GM18861 (cell line): ENCODE measurements around the gene LDLR.
"Not testable (repeated sequence)": the region's sequence is repeated elsewhere in the genome, so short reads cannot be mapped to it uniquely, and the experiment has no call there.

Source experiments
- ATAC-seq: cut with Tn5 transposase; IDR thresholded peaks from one replicate; pipeline ENCODE4 v1.9.1; 2021; ENCODE audit not compliant: unreplicated experiment

LDLR gene

GRCh38 chr19:11138601-11139300, 49.5 kb downstream of the LDLR start:
- ATAC-seq, result no peak

GRCh38 chr19:11140023-11140538, 50.8 kb downstream of the LDLR start:
- not testable (repeated sequence) for ATAC-seq

GRCh38 chr19:11140896-11141295, 51.6 kb downstream of the LDLR start:
- no peak for ATAC-seq

- ATAC-seq, result no peak
Measured at GRCh38 chr19:11141937-11142527, 52.8 kb downstream of the LDLR start.

GRCh38 chr19:11142528-11143171, 53.4 kb downstream of the LDLR start:
- no peak for ATAC-seq

GRCh38 chr19:11145536-11145924, 56.3 kb downstream of the LDLR start:
- no peak for ATAC-seq

GRCh38 chr19:11148001-11148400, 58.7 kb downstream of the LDLR start:
- ATAC-seq, result no peak

GRCh38 chr19:11151181-11151580, 61.9 kb downstream of the LDLR start:
- no peak for ATAC-seq

- no peak for ATAC-seq
Measured at GRCh38 chr19:11152318-11153062, 63.2 kb downstream of the LDLR start.

GRCh38 chr19:11154683-11155047, 65.4 kb downstream of the LDLR start:
- no peak for ATAC-seq

- ATAC-seq, result peak; percentile 97
Measured at GRCh38 chr19:11155373-11156120, 66.3 kb downstream of the LDLR start, which contains the start of gene SPC24. Gene SPC24 (minus strand): TSS chr19:11155782. CDS start chr19:11155776, 6 bp downstream.

GRCh38 chr19:11159598-11160439, 70.6 kb downstream of the LDLR start:
- ATAC-seq, result no peak

GRCh38 chr19:11160440-11160768, 71.1 kb downstream of the LDLR start:
- ATAC-seq, result not testable (repeated sequence)

- ATAC-seq, result no peak
Measured at GRCh38 chr19:11164296-11164695, 75.0 kb downstream of the LDLR start.

- ATAC-seq, result no peak
Measured at GRCh38 chr19:11164879-11165406, 75.7 kb downstream of the LDLR start.

- ATAC-seq, result no peak
Measured at GRCh38 chr19:11165486-11166030, 76.3 kb downstream of the LDLR start.

GRCh38 chr19:11166281-11167142, 77.2 kb downstream of the LDLR start:
- ATAC-seq, result no peak

GRCh38 chr19:11168568-11168967, 79.3 kb downstream of the LDLR start:
- no peak for ATAC-seq
